Measurements from ENCODE around the gene MIPOL1.

DNA sequence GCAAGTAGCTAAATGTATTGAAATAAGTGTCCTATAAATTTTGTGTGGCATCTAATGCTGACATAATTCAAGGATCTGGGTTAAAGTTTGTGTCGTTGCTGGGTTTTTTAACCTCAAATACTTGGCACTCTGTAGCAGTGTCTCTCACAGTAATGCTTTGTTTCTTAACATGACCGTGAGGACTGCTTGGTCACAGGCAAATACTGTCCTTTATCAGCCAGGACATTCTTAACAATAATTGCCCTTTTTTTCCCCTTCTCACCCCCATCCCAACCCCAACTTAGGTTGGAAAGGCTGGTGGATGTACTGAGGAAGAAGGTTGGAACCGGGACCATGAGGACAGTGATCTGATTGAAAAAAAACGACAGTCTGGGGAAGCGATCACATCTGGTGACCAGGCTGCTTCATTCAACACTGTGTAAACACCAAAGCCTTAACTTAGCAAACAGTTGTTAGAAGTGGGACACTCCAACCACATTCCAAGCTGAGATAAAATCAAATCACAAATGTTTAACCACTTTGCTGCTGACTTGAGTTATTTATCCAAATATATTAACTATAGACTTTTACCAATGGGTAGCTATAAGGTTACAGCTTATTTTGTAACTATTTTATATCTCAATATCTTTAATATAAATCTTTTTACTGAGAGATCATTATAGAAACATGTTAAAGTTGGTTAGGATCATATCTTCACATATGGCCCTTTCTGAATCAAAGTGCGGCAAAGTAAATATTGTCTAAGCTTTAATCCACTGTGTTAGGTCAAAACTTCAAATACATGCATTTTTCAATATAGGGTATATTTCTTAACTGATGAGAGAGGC is 349.1 kb downstream of the MIPOL1 start:
- TF ChIP-seq, protein P1, sequence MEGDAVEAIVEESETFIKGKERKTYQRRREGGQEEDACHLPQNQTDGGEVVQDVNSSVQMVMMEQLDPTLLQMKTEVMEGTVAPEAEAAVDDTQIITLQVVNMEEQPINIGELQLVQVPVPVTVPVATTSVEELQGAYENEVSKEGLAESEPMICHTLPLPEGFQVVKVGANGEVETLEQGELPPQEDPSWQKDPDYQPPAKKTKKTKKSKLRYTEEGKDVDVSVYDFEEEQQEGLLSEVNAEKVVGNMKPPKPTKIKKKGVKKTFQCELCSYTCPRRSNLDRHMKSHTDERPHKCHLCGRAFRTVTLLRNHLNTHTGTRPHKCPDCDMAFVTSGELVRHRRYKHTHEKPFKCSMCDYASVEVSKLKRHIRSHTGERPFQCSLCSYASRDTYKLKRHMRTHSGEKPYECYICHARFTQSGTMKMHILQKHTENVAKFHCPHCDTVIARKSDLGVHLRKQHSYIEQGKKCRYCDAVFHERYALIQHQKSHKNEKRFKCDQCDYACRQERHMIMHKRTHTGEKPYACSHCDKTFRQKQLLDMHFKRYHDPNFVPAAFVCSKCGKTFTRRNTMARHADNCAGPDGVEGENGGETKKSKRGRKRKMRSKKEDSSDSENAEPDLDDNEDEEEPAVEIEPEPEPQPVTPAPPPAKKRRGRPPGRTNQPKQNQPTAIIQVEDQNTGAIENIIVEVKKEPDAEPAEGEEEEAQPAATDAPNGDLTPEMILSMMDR (conservative IDR thresholded peaks at IDR 0.05; ENCODE audit: low read depth, low read length): no peak
- TF ChIP-seq MAFK (IDR thresholded peaks at IDR 0.05; ENCODE audit: low read depth, low read length) (no peak), BHLHE40 (IDR thresholded peaks at IDR 0.05; ENCODE audit: low read depth, low read length) (no peak), NFE2L2 (IDR thresholded peaks at IDR 0.05; ENCODE audit: low read depth, low read length) (no peak), POLR2A (IDR thresholded peaks at IDR 0.05; ENCODE audit: low read depth, low read length) (no peak), SMC3 (IDR thresholded peaks at IDR 0.05; ENCODE audit: low read depth, low read length) (no peak), RFX5 (IDR thresholded peaks at IDR 0.05; ENCODE audit: low read depth, low read length) (no peak), MAZ (IDR thresholded peaks at IDR 0.05; ENCODE audit: borderline replicate concordance, low read depth, low read length) (no peak), CHD1 (IDR thresholded peaks at IDR 0.05; ENCODE audit: low read depth, low read length) (no peak), USF2 (IDR thresholded peaks at IDR 0.05; ENCODE audit: low read depth, low read length) (no peak), CEBPB (IDR thresholded peaks at IDR 0.05; ENCODE audit: low read depth, low read length) (no peak), RAD21 (IDR thresholded peaks at IDR 0.05; ENCODE audit: low read length) (no peak), MXI1 (IDR thresholded peaks at IDR 0.05; ENCODE audit: borderline replicate concordance, low read depth, low read length) (no peak), RCOR1 (IDR thresholded peaks at IDR 0.05; ENCODE audit: insufficient replicate concordance, low read length) (no peak)
